ENCODE measurements around the gene ITGAV.

The ITGAV gene

DNA sequence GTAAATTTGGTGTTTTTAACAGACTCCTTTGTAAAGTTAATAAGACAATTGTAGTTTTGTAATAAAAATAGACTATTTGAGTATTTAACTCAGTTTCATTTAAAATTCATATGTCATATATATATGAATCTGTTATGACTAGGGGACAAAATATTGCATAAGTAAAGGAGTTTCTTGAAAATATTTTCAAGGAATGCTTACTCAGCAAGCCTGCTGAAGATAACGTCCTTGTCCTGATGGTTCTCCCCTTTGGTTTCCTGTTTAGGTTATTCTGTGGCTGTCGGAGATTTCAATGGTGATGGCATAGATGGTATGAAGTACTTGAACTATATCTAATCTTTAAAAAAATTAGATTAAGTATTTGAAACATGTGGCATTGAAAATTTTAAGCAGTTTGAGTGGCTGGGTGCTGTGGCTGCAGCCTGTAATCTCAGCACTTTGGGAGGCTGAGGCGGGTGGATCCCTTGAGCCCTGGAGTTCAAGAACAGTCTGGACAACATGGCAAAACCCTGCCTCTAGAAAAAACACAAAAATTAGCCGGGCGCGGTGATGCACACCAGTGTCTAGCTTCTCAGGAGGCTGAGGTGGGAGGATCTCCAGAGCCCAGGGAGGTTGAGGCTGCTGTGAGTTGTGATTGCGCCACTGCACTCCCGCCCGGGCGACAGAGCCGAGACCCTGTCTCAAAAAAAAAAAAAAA, 47.1 kb downstream of the ITGAV start:
- no peaks in the 10 kb centered on the region for H3K4me1 ChIP-seq (ENCODE audit: insufficient read depth, low read length)
- no peaks in the 10 kb centered on the region for H3K27me3 ChIP-seq (ENCODE audit: insufficient read depth, low read length)
- no peak overlapping the region for H3K9ac ChIP-seq (ENCODE audit: low read depth, low read length)
- H3K27ac ChIP-seq (ENCODE audit: low read depth, low read length): no peak overlapping the region
- H3K36me3 ChIP-seq (ENCODE audit: insufficient read depth, low read length): peaks cover 70% of the 10 kb centered on the region
- no peaks in the 10 kb centered on the region for H3K9me3 ChIP-seq (ENCODE audit: insufficient read depth, low read depth, low read length)
- 94% methylated on average over 10 of the region's 11 CpGs for WGBS
- H3K4me3 ChIP-seq (ENCODE audit: low read length): no peak overlapping the region

DNA sequence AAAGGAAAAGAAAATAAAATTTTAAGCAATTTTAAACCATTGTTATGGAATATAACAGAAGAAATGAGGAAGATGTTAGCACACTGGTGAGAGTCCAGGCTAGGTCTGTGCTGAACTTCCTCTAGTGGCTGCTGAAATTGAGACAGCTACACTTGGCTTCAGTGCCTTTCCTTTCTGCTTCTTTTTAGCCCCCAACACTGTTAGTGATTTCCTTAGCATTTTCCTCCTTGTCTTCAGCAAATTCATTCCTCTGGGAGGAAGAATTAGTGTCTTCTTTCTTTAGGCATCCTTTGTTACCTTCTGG, 47.6 kb downstream of the ITGAV start:
- Histone ChIP-seq H3K9ac (ENCODE audit: low read depth, low read length) (no peak overlapping the region), H3K27ac (ENCODE audit: low read depth, low read length) (no peak overlapping the region), H3K4me1 (ENCODE audit: insufficient read depth, low read length) (no peaks in the 10 kb centered on the region), H3K36me3 (ENCODE audit: insufficient read depth, low read length) (peaks cover 75% of the 10 kb centered on the region), H3K4me3 (ENCODE audit: low read length) (no peak overlapping the region), H3K9me3 (ENCODE audit: insufficient read depth, low read depth, low read length) (no peaks in the 10 kb centered on the region), H3K27me3 (ENCODE audit: insufficient read depth, low read length) (no peaks in the 10 kb centered on the region)

DNA sequence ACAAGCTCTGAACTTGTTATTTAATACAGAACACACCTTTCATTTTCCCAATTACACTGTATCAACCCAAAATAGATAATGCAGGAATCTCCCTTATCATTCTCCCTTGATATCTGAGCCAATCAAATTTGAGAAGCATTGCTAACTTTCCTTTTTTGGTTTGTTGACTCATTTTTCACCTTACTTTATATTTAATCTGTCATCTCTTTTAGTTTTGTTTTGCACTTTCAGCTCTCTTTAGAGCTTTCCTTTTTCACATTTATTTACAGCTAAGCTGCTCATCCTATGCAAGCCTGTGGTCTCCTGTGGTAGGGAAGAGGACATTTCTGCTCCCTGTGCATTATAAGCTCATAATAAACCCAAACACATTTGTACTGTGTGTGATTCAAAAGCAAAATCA, 50.1 kb downstream of the ITGAV start:
- H3K9me3 ChIP-seq (ENCODE audit: insufficient read depth, low read depth, low read length): no peaks in the 10 kb centered on the region
- H3K27me3 ChIP-seq (ENCODE audit: insufficient read depth, low read length): no peaks in the 10 kb centered on the region
- no peak overlapping the region for H3K9ac ChIP-seq (ENCODE audit: low read depth, low read length)
- H3K36me3 ChIP-seq (ENCODE audit: insufficient read depth, low read length): peaks cover 91% of the 10 kb centered on the region
- no peak overlapping the region for H3K27ac ChIP-seq (ENCODE audit: low read depth, low read length)
- no peaks in the 10 kb centered on the region for H3K4me1 ChIP-seq (ENCODE audit: insufficient read depth, low read length)
- no peak overlapping the region for H3K4me3 ChIP-seq (ENCODE audit: low read length)

DNA sequence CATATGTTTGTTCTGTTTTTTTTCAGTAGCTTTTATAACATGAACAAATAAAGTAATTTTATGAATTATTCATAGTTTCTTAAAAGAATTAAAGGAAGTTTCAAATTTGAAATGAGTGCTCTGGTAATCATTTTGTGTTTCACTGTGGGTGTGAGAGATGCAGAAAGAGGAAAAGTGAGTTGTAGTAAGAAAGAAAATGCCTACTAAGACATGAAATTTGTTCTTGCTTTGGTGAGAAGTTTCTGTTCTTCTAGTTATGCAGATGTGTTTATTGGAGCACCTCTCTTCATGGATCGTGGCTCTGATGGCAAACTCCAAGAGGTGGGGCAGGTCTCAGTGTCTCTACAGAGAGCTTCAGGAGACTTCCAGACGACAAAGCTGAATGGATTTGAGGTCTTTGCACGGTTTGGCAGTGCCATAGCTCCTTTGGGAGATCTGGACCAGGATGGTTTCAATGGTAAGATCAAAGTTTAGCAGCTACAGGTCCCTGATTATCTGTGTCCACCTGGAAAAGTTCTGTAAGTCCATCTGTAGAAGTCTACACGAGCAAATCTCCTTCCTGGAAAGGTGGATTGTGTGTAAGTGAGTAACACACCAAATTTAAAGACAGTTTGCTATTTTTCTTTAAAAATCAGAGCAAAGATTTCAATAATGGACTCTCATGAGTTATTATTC, 51.4 kb downstream of the ITGAV start:
- Histone ChIP-seq H3K27ac (ENCODE audit: low read depth, low read length) (no peak overlapping the region), H3K36me3 (ENCODE audit: insufficient read depth, low read length) (peaks cover 83% of the 10 kb centered on the region), H3K9ac (ENCODE audit: low read depth, low read length) (no peak overlapping the region), H3K4me1 (ENCODE audit: insufficient read depth, low read length) (no peaks in the 10 kb centered on the region), H3K4me3 (ENCODE audit: low read length) (no peak overlapping the region), H3K9me3 (ENCODE audit: insufficient read depth, low read depth, low read length) (no peaks in the 10 kb centered on the region), H3K27me3 (ENCODE audit: insufficient read depth, low read length) (no peaks in the 10 kb centered on the region)
- WGBS: 90% methylated on average over 4 of the region's 4 CpGs

DNA sequence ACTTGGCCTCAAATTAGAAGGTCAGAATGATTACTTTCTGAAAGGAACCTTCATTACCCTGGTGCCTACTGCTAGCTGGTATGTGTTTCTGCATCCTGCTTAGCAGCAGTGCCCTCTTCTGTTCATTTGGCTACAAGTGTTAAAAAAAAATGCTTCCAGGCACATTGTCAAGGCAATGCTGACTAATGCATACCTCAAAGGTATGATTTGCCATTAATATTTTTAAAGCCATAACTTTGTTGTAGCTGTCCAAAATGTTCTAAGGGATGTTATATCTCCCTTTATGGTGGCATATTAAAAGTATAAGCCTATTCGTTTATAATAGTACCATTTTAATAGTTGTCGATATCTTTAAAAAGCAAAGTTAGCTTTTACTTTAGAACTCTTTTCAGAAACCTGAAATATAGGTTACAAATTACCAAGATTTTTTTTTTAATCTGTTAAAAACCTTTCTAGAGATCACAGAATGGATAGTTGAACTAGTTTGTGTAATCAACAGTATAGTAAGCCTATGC, 52.0 kb downstream of the ITGAV start:
- H3K4me1 ChIP-seq (ENCODE audit: insufficient read depth, low read length): no peaks in the 10 kb centered on the region
- H3K36me3 ChIP-seq (ENCODE audit: insufficient read depth, low read length): peaks cover 84% of the 10 kb centered on the region
- no peaks in the 10 kb centered on the region for H3K27me3 ChIP-seq (ENCODE audit: insufficient read depth, low read length)
- no CpG with 5 or more reads among the region's 2 CpGs for WGBS
- no peaks in the 10 kb centered on the region for H3K9me3 ChIP-seq (ENCODE audit: insufficient read depth, low read depth, low read length)
- H3K4me3 ChIP-seq (ENCODE audit: low read length): no peak overlapping the region
- H3K27ac ChIP-seq (ENCODE audit: low read depth, low read length): no peak overlapping the region
- H3K9ac ChIP-seq (ENCODE audit: low read depth, low read length): no peak overlapping the region

DNA sequence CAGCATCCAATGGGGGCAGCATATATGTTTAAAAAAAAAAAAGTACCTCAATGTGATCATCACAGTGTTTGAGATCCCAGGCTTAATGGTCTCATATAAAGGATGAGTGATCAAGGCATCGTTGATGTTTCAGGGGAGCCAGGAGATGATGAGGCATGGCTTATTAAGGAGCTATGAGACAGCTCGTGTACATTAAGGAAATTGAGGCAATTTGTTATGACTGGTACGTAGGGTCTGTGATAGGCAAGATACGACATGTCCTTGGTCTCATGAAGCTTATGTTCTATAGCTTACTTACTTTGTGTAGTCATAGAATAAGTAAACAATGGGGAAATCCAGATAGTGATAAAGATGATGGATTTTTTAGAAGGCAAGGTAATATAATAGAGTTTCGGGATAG, 54.9 kb downstream of the ITGAV start:
- Histone ChIP-seq H3K27ac (ENCODE audit: low read depth, low read length) (no peak overlapping the region), H3K4me3 (ENCODE audit: low read length) (no peak overlapping the region), H3K9me3 (ENCODE audit: insufficient read depth, low read depth, low read length) (no peaks in the 10 kb centered on the region), H3K36me3 (ENCODE audit: insufficient read depth, low read length) (peaks cover 80% of the 10 kb centered on the region), H3K9ac (ENCODE audit: low read depth, low read length) (no peak overlapping the region), H3K4me1 (ENCODE audit: insufficient read depth, low read length) (no peaks in the 10 kb centered on the region), H3K27me3 (ENCODE audit: insufficient read depth, low read length) (no peaks in the 10 kb centered on the region)
- WGBS: 83% methylated on average over 5 of the region's 5 CpGs

DNA sequence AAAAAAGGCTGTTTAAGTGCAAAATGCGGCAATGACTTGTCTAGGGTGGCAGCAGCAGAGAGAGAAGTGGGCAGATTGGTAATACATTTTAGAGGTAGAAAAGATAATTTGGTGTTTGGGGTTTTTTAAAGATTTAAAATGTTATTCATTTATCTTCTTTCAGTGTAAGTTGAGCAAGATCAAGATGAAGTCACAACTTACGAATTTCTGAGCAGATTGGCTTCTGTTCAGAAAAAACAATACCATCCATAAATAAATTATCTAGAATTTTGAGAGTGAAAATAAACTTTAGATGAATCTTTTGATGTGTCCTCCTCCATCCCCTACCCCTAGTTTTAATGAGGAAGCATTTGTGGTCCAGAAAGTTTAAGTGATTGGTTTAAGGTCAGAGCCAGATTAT, 56.1 kb downstream of the ITGAV start:
- H3K27me3 ChIP-seq (ENCODE audit: insufficient read depth, low read length): no peaks in the 10 kb centered on the region
- H3K4me1 ChIP-seq (ENCODE audit: insufficient read depth, low read length): no peaks in the 10 kb centered on the region
- H3K4me3 ChIP-seq (ENCODE audit: low read length): no peak overlapping the region
- no peak overlapping the region for H3K9ac ChIP-seq (ENCODE audit: low read depth, low read length)
- H3K27ac ChIP-seq (ENCODE audit: low read depth, low read length): no peak overlapping the region
- peaks cover 78% of the 10 kb centered on the region for H3K36me3 ChIP-seq (ENCODE audit: insufficient read depth, low read length)
- WGBS: 98% methylated on average over 1 of the region's 2 CpGs
- H3K9me3 ChIP-seq (ENCODE audit: insufficient read depth, low read depth, low read length): no peaks in the 10 kb centered on the region

DNA sequence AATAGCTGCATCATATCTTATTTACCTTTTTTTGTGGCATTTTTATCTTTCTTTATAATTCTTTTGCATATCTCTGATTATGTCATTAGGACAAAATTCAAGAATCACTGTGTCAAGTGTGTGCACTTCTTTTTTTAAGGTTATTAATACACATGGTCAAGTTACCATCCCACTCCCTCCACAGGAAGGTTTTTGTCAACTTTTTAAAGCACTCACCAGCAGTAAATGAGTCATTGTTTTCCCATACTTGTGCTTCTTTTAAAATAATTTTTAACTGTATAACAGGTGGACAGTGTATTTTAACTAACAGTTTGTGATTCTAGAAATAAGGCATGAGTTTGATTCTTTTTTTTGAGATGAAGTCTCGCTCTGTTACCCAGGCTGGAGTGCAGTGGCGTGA, 58.3 kb downstream of the ITGAV start:
- no peak overlapping the region for H3K4me3 ChIP-seq (ENCODE audit: low read length)
- peaks cover 74% of the 10 kb centered on the region for H3K36me3 ChIP-seq (ENCODE audit: insufficient read depth, low read length)
- no peak overlapping the region for H3K27ac ChIP-seq (ENCODE audit: low read depth, low read length)
- WGBS: 96% methylated on average over 2 of the region's 2 CpGs
- no peaks in the 10 kb centered on the region for H3K27me3 ChIP-seq (ENCODE audit: insufficient read depth, low read length)
- H3K9ac ChIP-seq (ENCODE audit: low read depth, low read length): no peak overlapping the region
- H3K9me3 ChIP-seq (ENCODE audit: insufficient read depth, low read depth, low read length): no peaks in the 10 kb centered on the region
- no peaks in the 10 kb centered on the region for H3K4me1 ChIP-seq (ENCODE audit: insufficient read depth, low read length)

DNA sequence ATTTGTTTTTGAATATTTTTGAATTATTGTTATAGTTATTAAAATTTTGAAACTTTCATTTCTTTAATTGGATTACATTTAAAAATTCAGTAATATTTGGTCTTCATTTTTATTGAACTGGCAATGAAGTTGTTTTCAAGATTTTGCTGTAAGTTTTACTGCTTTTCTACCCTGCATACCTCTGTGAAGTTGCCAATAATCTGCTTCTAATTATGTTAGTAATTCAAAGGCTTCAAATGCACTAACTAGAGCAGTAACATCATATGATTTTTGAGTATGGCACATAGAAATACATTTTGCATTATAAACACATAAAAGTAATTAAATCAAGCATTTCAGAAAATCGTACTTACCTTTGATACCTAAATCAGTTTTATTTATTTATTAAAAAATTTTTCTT, 63.7 kb downstream of the ITGAV start:
- Histone ChIP-seq H3K4me1 (ENCODE audit: insufficient read depth, low read length) (no peaks in the 10 kb centered on the region), H3K9me3 (ENCODE audit: insufficient read depth, low read depth, low read length) (no peaks in the 10 kb centered on the region), H3K36me3 (ENCODE audit: insufficient read depth, low read length) (peaks cover 83% of the 10 kb centered on the region), H3K4me3 (ENCODE audit: low read length) (no peak overlapping the region), H3K27ac (ENCODE audit: low read depth, low read length) (no peak overlapping the region), H3K9ac (ENCODE audit: low read depth, low read length) (no peak overlapping the region), H3K27me3 (ENCODE audit: insufficient read depth, low read length) (no peaks in the 10 kb centered on the region)
- no CpG with 5 or more reads among the region's 1 CpG for WGBS

DNA sequence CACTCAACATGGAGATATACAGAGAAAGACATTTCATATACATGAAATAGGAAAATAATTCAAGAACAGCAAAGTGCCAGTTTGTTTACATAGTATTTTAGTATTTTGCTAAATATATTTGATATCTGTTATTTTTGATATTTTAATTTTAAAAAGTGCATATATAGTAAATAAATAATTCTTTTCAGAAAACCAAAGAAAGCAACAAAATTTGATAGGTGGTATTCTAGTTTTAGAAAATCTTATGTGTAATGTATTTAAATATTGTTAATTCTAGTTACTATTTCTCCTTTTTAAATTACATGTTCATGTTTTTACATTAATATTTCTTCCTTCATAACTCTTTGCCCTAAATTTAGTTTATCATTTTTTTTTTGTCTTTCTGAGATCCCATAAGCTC, 69.5 kb downstream of the ITGAV start:
- Histone ChIP-seq H3K9me3 (ENCODE audit: insufficient read depth, low read depth, low read length) (no peaks in the 10 kb centered on the region), H3K4me3 (ENCODE audit: low read length) (no peak overlapping the region), H3K36me3 (ENCODE audit: insufficient read depth, low read length) (peaks cover 96% of the 10 kb centered on the region), H3K4me1 (ENCODE audit: insufficient read depth, low read length) (0 out of 2 replicates have a peak, but pooled peaks cover 3% of the 10 kb centered on the region), H3K27ac (ENCODE audit: low read depth, low read length) (no peak overlapping the region), H3K9ac (ENCODE audit: low read depth, low read length) (no peak overlapping the region), H3K27me3 (ENCODE audit: insufficient read depth, low read length) (no peaks in the 10 kb centered on the region)

DNA sequence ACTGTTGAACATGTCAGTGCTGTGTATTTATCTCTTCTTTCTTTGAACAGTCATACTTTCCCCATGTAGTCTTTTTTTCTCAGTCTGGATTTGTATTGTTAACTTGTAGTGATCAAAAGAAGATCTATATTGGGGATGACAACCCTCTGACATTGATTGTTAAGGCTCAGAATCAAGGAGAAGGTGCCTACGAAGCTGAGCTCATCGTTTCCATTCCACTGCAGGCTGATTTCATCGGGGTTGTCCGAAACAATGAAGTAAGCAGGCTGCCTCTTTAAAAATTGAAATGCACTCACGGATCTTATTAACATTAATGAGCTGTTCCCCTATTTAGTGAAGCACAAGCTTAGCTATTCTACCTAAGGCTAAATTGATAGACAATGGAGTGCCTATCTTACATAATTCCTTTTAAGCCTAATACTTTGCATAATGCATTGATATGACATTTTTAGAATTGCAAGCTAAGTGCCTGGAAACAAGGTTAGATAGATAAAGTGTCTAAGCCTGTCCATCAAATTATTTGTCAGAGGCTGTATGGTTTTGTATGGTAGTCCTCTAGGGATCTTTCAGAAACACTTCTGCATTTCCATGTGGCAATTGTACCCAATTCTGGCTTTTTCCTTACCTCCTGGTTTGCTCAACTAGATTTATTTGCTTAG, 74.7 kb downstream of the ITGAV start:
- H3K36me3 ChIP-seq (ENCODE audit: insufficient read depth, low read length): peaks cover 94% of the 10 kb centered on the region
- 97% methylated on average over 5 of the region's 5 CpGs for WGBS
- no peak overlapping the region for H3K27ac ChIP-seq (ENCODE audit: low read depth, low read length)

More for the DNA sequence above, 74.7 kb downstream of the ITGAV start:
- H3K4me3 ChIP-seq (ENCODE audit: low read length): no peak overlapping the region
- no peak overlapping the region for H3K9ac ChIP-seq (ENCODE audit: low read depth, low read length)
- no peaks in the 10 kb centered on the region for H3K27me3 ChIP-seq (ENCODE audit: insufficient read depth, low read length)
- H3K4me1 ChIP-seq (ENCODE audit: insufficient read depth, low read length): 0 out of 2 replicates have a peak, but pooled peaks cover 3% of the 10 kb centered on the region
- no peaks in the 10 kb centered on the region for H3K9me3 ChIP-seq (ENCODE audit: insufficient read depth, low read depth, low read length)
